WTC11 (cell line): Measurements from ENCODE around the gene SYT17. TPM values are rescaled to one million over a fixed set of nuclear protein-coding genes. Genes with fewer than 3 reads are reported as not detected.
A peak's percentile ranks its signal among the peaks of the same experiment; 100 is the strongest.

Source experiments
- ATAC-seq: fragments of 200-7000 bp; cut with Tn5 transposase; 2 replicates; pipeline ENCODE4 v1.10.0; 2021; ENCODE audit warnings: mild to moderate bottlenecking, moderate library complexity
- CTCF ChIA-PET: fragments of 300-600 bp; sonication (Branson Sonifier 250); formaldehyde crosslinking; loops from one replicate; lab custom pipeline; 2021; ENCODE audit warnings: antibody characterized with exemption; lab: Charles Lee
- POLR2A ChIA-PET: fragments of 350-600 bp; sonication (Branson Sonifier 250); formaldehyde crosslinking; loops from one replicate; lab custom pipeline; 2021; ENCODE audit warnings: antibody characterized with exemption; lab: Charles Lee
- DNase-seq: peaks from one replicate; pipeline ENCODE4 v3.0.0; 2021; ENCODE audit warnings: low spot score
- H3K27ac Mint-ChIP-seq: 2 replicates; pipeline ENCODE4 v1.8.0; 2021; ENCODE audit warnings: mixed read lengths
- H3K27me3 Mint-ChIP-seq: 2 replicates; pipeline ENCODE4 v1.8.0; 2021; ENCODE audit warnings: low read depth, mild to moderate bottlenecking, moderate library complexity, mixed read lengths
- H3K36me3 Mint-ChIP-seq: 2 replicates; pipeline ENCODE4 v1.8.0; 2021; ENCODE audit warnings: mixed read lengths
- H3K4me1 Mint-ChIP-seq: 2 replicates; pipeline ENCODE4 v1.8.0; 2022; ENCODE audit warnings: mixed read lengths
- H3K4me3 Mint-ChIP-seq: 2 replicates; pipeline ENCODE4 v1.8.0; 2021; ENCODE audit warnings: mild to moderate bottlenecking, moderate library complexity, mixed read lengths
- H3K9me3 Mint-ChIP-seq: 2 replicates; pipeline ENCODE4 v1.8.0; 2021; ENCODE audit warnings: mixed read lengths
- ATF1 ChIP-seq: sonication (generic); formaldehyde crosslinking; IDR thresholded peaks from 2 replicates; pipeline ENCODE4 v1.8.1; 2023; ENCODE audit warnings: mild to moderate bottlenecking, moderate library complexity, missing genetic modification reagents
- FOXK1 ChIP-seq: sonication (generic); formaldehyde crosslinking; IDR thresholded peaks from 2 replicates; pipeline ENCODE4 v1.8.0; 2022; ENCODE audit warnings: mild to moderate bottlenecking, moderate library complexity, missing genetic modification reagents
- GRHL2 ChIP-seq: fragments of 250-450 bp; sonication (Bioruptor Pico); IDR thresholded peaks from 2 replicates; pipeline ENCODE4 v1.8.0; 2022; ENCODE audit warnings: mild to moderate bottlenecking, moderate library complexity; ENCODE audit not compliant: insufficient replicate concordance, severe bottlenecking
- GTF2I ChIP-seq: fragments of 250-450 bp; sonication (Bioruptor Pico); conservative IDR thresholded peaks from 2 replicates; pipeline ENCODE4 v1.4.0; 2021; ENCODE audit warnings: mild to moderate bottlenecking
- HMGA2 ChIP-seq: fragments of 250-450 bp; sonication (Bioruptor Pico); IDR thresholded peaks from 2 replicates; pipeline ENCODE4 v1.4.0; 2021; ENCODE audit warnings: mild to moderate bottlenecking, moderate library complexity
- JAZF1 ChIP-seq: fragments of 250-450 bp; sonication (Bioruptor Pico); IDR thresholded peaks from 2 replicates; pipeline ENCODE4 v1.9.0; 2021; ENCODE audit warnings: moderate library complexity, mild to moderate bottlenecking, inconsistent platforms
- MXD4 ChIP-seq: fragments of 250-450 bp; sonication (Bioruptor Pico); IDR thresholded peaks from 2 replicates; pipeline ENCODE4 v1.8.0; 2021; ENCODE audit warnings: mild to moderate bottlenecking, moderate library complexity, borderline replicate concordance
- NFYB ChIP-seq: sonication (generic); formaldehyde crosslinking; conservative IDR thresholded peaks from 2 replicates; pipeline ENCODE4 v1.8.0; 2022; ENCODE audit warnings: low read depth, missing genetic modification reagents
- PRRX2 ChIP-seq: fragments of 250-450 bp; sonication (Bioruptor Pico); IDR thresholded peaks from 2 replicates; pipeline ENCODE4 v1.8.0; 2021; ENCODE audit warnings: mild to moderate bottlenecking
- RELA ChIP-seq: sonication (generic); formaldehyde crosslinking; IDR thresholded peaks from 2 replicates; pipeline ENCODE4 v1.8.1; 2022; ENCODE audit warnings: missing genetic modification reagents, mild to moderate bottlenecking, borderline replicate concordance
- TCF7 ChIP-seq: sonication (generic); formaldehyde crosslinking; IDR thresholded peaks from 2 replicates; pipeline ENCODE4 v1.8.0; 2022; ENCODE audit warnings: mild to moderate bottlenecking, low read depth, missing genetic modification reagents, moderate library complexity
- TEAD1 ChIP-seq: sonication (generic); formaldehyde crosslinking; IDR thresholded peaks from 2 replicates; pipeline ENCODE4 v1.8.0; 2022; ENCODE audit warnings: mild to moderate bottlenecking, missing genetic modification reagents
- ZNF423 ChIP-seq: fragments of 250-450 bp; sonication (Bioruptor Pico); IDR thresholded peaks from 2 replicates; pipeline ENCODE4 v2.1.2; 2022; ENCODE audit warnings: mild to moderate bottlenecking, moderate library complexity
- ZNF671 ChIP-seq: fragments of 250-450 bp; sonication (Bioruptor Pico); IDR thresholded peaks from 2 replicates; pipeline ENCODE4 v1.8.0; 2021; ENCODE audit warnings: mild to moderate bottlenecking
- total RNA-seq: library from RNA; stranded (reverse); gene quantifications from 3 replicates; pipeline ENCODE4 v1.2.3, GENCODE V29; 2021
- TF ChIP-seq, protein P1 (sequence below): fragments of 250-450 bp; sonication (Bioruptor Pico); IDR thresholded peaks from 2 replicates; pipeline ENCODE4 v1.9.0; 2021; ENCODE audit warnings: mild to moderate bottlenecking, borderline replicate concordance
- TF ChIP-seq, protein P2 (sequence below): sonication (generic); formaldehyde crosslinking; IDR thresholded peaks from 2 replicates; pipeline ENCODE4 v1.8.1; 2022; ENCODE audit warnings: missing genetic modification reagents, borderline replicate concordance
- TF ChIP-seq, protein P3 (sequence below): sonication (generic); formaldehyde crosslinking; IDR thresholded peaks from 2 replicates; pipeline ENCODE4 v1.8.1; 2023; ENCODE audit warnings: mild to moderate bottlenecking, missing genetic modification reagents, borderline replicate concordance
- TF ChIP-seq, protein P4 (sequence below): sonication (generic); formaldehyde crosslinking; IDR thresholded peaks from 2 replicates; pipeline ENCODE4 v1.8.1; 2023; ENCODE audit warnings: mild to moderate bottlenecking, moderate library complexity, missing genetic modification reagents
- TF ChIP-seq, protein P5 (sequence below): sonication (generic); formaldehyde crosslinking; conservative IDR thresholded peaks from 2 replicates; pipeline ENCODE4 v1.8.1; 2022; ENCODE audit warnings: mild to moderate bottlenecking, missing genetic modification reagents
- TF ChIP-seq, protein P6 (sequence below): sonication (generic); formaldehyde crosslinking; IDR thresholded peaks from 2 replicates; pipeline ENCODE4 v1.8.1; 2022; ENCODE audit warnings: low read depth, mild to moderate bottlenecking, moderate library complexity, missing genetic modification reagents, borderline replicate concordance

SYT17 gene
- total RNA-seq, 1 experiment from 2014 or later = 5.5 TPM

DNA sequence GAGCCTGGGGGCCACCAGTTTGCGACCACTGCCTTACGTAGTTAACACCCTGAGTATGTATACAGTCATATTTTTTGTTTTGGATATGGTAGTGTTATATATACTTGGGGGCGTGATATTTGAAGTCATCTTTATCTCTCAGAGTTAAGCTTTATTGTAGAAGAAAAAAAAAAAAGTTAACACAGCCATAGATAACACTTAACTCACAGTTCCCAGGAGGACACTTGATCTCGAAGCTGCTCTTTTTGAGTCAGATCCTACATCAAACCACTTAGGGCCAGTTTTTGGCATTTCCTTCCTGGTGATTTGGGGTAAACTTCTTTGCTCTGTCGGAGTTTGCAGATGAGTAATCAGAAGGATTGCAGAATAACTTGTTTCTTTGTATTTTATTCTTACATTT lies 48.5 kb upstream of the SYT17 start (continued):
- TF ChIP-seq, protein P1, sequence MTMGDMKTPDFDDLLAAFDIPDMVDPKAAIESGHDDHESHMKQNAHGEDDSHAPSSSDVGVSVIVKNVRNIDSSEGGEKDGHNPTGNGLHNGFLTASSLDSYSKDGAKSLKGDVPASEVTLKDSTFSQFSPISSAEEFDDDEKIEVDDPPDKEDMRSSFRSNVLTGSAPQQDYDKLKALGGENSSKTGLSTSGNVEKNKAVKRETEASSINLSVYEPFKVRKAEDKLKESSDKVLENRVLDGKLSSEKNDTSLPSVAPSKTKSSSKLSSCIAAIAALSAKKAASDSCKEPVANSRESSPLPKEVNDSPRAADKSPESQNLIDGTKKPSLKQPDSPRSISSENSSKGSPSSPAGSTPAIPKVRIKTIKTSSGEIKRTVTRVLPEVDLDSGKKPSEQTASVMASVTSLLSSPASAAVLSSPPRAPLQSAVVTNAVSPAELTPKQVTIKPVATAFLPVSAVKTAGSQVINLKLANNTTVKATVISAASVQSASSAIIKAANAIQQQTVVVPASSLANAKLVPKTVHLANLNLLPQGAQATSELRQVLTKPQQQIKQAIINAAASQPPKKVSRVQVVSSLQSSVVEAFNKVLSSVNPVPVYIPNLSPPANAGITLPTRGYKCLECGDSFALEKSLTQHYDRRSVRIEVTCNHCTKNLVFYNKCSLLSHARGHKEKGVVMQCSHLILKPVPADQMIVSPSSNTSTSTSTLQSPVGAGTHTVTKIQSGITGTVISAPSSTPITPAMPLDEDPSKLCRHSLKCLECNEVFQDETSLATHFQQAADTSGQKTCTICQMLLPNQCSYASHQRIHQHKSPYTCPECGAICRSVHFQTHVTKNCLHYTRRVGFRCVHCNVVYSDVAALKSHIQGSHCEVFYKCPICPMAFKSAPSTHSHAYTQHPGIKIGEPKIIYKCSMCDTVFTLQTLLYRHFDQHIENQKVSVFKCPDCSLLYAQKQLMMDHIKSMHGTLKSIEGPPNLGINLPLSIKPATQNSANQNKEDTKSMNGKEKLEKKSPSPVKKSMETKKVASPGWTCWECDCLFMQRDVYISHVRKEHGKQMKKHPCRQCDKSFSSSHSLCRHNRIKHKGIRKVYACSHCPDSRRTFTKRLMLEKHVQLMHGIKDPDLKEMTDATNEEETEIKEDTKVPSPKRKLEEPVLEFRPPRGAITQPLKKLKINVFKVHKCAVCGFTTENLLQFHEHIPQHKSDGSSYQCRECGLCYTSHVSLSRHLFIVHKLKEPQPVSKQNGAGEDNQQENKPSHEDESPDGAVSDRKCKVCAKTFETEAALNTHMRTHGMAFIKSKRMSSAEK (CRISPR knock-in tag) = no peak
- TF ChIP-seq GTF2I = no peak
- no peak for TF ChIP-seq RELA (CRISPR knock-in tag)
- TF ChIP-seq, protein P2, sequence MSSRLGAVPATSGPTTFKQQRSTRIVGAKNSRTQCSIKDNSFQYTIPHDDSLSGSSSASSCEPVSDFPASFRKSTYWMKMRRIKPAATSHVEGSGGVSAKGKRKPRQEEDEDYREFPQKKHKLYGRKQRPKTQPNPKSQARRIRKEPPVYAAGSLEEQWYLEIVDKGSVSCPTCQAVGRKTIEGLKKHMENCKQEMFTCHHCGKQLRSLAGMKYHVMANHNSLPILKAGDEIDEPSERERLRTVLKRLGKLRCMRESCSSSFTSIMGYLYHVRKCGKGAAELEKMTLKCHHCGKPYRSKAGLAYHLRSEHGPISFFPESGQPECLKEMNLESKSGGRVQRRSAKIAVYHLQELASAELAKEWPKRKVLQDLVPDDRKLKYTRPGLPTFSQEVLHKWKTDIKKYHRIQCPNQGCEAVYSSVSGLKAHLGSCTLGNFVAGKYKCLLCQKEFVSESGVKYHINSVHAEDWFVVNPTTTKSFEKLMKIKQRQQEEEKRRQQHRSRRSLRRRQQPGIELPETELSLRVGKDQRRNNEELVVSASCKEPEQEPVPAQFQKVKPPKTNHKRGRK (CRISPR knock-in tag) = no peak
- TF ChIP-seq, all 79 proteins: peak for 0

DNA sequence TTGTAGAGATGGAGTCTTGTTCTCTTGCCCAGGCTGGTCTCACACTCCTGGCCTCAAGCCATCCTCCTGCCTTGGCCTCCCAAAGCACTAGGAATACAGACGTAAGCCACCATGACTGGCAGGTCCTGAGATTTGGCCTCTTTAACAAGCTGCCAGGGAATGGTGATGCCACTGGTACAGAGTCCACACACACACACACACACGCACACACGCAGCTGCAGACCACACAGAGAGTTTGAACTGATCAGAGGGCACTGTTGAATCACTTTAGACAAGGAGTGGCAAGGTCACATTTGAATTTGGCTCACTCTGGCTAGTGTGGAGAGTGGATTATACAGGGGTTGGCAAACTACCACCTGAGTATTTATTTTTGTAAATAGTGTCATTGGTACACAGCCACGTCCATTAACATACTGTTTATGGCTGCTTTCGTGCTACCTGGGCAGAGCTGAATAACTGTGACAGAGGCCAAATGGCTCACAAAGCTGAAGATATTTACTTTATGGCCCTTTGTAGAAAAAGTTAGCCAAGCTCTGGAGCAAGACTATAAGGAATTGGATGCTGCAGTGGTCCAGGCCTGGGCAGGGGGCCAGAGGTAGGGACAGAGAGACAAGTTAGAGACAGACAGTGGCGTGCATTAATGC lies 44.4 kb upstream of the SYT17 start:
- ChIA-PET POLR2A (no interaction called here), CTCF (interaction anchor here (1.0 kb wide), 1 partner anchor 10 kb away, joined by 4 read pairs; the partner anchor contains the start of gene ITPRIPL2)
- no peak overlapping the region for H3K4me3 Mint-ChIP-seq

DNA sequence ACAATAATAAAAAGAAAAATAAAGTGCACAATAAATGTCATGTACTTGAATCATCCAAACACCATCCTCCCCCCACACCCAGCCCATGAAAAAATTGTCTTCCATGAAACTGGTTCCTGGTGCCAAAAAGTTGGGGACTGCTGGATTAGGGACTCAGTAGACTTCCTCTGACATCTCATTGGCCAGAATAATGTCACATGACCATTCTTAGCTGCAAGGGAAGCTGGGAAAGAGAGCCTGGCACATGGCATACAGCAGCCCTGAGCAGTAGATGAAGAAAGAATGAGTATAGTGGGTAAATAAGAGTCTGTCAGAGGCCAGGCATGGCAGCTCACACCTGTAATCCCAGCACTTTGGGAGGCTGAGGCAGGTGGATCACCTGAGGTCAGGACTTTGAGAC lies 41.7 kb upstream of the SYT17 start:
- TF ChIP-seq, protein P3, sequence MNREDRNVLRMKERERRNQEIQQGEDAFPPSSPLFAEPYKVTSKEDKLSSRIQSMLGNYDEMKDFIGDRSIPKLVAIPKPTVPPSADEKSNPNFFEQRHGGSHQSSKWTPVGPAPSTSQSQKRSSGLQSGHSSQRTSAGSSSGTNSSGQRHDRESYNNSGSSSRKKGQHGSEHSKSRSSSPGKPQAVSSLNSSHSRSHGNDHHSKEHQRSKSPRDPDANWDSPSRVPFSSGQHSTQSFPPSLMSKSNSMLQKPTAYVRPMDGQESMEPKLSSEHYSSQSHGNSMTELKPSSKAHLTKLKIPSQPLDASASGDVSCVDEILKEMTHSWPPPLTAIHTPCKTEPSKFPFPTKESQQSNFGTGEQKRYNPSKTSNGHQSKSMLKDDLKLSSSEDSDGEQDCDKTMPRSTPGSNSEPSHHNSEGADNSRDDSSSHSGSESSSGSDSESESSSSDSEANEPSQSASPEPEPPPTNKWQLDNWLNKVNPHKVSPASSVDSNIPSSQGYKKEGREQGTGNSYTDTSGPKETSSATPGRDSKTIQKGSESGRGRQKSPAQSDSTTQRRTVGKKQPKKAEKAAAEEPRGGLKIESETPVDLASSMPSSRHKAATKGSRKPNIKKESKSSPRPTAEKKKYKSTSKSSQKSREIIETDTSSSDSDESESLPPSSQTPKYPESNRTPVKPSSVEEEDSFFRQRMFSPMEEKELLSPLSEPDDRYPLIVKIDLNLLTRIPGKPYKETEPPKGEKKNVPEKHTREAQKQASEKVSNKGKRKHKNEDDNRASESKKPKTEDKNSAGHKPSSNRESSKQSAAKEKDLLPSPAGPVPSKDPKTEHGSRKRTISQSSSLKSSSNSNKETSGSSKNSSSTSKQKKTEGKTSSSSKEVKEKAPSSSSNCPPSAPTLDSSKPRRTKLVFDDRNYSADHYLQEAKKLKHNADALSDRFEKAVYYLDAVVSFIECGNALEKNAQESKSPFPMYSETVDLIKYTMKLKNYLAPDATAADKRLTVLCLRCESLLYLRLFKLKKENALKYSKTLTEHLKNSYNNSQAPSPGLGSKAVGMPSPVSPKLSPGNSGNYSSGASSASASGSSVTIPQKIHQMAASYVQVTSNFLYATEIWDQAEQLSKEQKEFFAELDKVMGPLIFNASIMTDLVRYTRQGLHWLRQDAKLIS (CRISPR knock-in tag) = no peak
- 0 out of 2 replicates have a peak, but pooled peaks have one; percentile 31 for TF ChIP-seq NFYB
- no peak for TF ChIP-seq MXD4
- no peak for TF ChIP-seq HMGA2 (CRISPR knock-in tag)
- H3K4me1 Mint-ChIP-seq = peaks cover 26% of the 10 kb centered on the region
- no peak overlapping the region for H3K27ac Mint-ChIP-seq
- CTCF ChIA-PET = interaction anchor here (0.7 to 0.8 kb wide), 2 partner anchors 9 to 11 kb away, joined by 3 read pairs; no protein-coding TSS in a partner anchor
- POLR2A ChIA-PET = no interaction called here
- ATAC-seq = no peak
- no peak overlapping the region for H3K4me3 Mint-ChIP-seq
- H3K9me3 Mint-ChIP-seq = peaks cover 6% of the 10 kb centered on the region; the same call in 1 of the 2 replicates
- DNase-seq = no peak
- peaks cover 3% of the 10 kb centered on the region for H3K27me3 Mint-ChIP-seq
- H3K36me3 Mint-ChIP-seq = peaks cover 8% of the 10 kb centered on the region

More for the DNA sequence above, 44.4 kb upstream of the SYT17 start:
- TF ChIP-seq TCF7 (CRISPR knock-in tag) (no peak), ZNF671 (CRISPR knock-in tag) (no peak), PRRX2 (no peak), ZNF423 (CRISPR knock-in tag) (no peak), NFYB (no peak), GRHL2 (CRISPR knock-in tag) (no peak), TEAD1 (no peak), ATF1 (CRISPR knock-in tag) (no peak), JAZF1 (CRISPR knock-in tag) (no peak), FOXK1 (CRISPR knock-in tag) (no peak)
- TF ChIP-seq, protein P4, sequence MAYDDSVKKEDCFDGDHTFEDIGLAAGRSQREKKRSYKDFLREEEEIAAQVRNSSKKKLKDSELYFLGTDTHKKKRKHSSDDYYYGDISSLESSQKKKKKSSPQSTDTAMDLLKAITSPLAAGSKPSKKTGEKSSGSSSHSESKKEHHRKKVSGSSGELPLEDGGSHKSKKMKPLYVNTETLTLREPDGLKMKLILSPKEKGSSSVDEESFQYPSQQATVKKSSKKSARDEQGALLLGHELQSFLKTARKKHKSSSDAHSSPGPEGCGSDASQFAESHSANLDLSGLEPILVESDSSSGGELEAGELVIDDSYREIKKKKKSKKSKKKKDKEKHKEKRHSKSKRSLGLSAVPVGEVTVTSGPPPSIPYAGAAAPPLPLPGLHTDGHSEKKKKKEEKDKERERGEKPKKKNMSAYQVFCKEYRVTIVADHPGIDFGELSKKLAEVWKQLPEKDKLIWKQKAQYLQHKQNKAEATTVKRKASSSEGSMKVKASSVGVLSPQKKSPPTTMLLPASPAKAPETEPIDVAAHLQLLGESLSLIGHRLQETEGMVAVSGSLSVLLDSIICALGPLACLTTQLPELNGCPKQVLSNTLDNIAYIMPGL (CRISPR knock-in tag) = no peak
- TF ChIP-seq, protein P5, sequence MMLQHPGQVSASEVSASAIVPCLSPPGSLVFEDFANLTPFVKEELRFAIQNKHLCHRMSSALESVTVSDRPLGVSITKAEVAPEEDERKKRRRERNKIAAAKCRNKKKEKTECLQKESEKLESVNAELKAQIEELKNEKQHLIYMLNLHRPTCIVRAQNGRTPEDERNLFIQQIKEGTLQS (CRISPR knock-in tag) = no peak
- TF ChIP-seq, protein P6, sequence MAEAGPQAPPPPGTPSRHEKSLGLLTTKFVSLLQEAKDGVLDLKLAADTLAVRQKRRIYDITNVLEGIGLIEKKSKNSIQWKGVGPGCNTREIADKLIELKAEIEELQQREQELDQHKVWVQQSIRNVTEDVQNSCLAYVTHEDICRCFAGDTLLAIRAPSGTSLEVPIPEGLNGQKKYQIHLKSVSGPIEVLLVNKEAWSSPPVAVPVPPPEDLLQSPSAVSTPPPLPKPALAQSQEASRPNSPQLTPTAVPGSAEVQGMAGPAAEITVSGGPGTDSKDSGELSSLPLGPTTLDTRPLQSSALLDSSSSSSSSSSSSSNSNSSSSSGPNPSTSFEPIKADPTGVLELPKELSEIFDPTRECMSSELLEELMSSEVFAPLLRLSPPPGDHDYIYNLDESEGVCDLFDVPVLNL (CRISPR knock-in tag) = no peak
- TF ChIP-seq, all 79 proteins: peak for 0
- Mint-ChIP-seq H3K27me3 (peaks cover 3% of the 10 kb centered on the region), H3K36me3 (peaks cover 8% of the 10 kb centered on the region), H3K9me3 (peaks cover 6% of the 10 kb centered on the region; the same call in 1 of the 2 replicates), H3K27ac (no peak overlapping the region), H3K4me1 (peaks cover 5% of the 10 kb centered on the region)
- no peak for DNase-seq
- no peak for ATAC-seq
